ENCODE results near the gene GAS6. TPM values are rescaled to one million over a fixed set of nuclear protein-coding genes. Genes with fewer than 3 reads are reported as not detected.

The GAS6 gene
- total RNA-seq, 1 donor from 2014 or later = 42.9 TPM

DNA sequence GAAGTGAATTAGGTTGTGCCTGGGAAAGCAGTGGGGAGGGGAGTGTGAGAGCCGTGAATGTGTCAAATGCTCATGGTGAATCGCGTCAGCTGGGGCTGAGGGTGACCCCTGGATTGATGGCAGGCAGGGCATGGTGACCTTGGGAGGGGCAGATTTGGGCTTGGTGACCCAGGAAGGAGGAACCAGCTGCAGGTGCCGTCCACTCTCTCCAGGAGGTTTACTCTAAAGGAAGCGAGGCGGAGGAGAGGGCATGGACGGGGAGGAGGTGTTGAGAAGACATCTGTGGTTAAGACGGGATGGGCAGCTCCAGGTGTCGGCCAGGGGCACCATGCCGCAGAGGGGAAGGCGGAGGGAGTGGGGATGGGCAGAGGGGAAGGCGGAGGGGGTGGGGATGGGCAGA lies 76.2 kb downstream of the GAS6 start:
- no peaks in the 10 kb centered on the region for H3K36me3 Mint-ChIP-seq
- TF ChIP-seq, protein P1, sequence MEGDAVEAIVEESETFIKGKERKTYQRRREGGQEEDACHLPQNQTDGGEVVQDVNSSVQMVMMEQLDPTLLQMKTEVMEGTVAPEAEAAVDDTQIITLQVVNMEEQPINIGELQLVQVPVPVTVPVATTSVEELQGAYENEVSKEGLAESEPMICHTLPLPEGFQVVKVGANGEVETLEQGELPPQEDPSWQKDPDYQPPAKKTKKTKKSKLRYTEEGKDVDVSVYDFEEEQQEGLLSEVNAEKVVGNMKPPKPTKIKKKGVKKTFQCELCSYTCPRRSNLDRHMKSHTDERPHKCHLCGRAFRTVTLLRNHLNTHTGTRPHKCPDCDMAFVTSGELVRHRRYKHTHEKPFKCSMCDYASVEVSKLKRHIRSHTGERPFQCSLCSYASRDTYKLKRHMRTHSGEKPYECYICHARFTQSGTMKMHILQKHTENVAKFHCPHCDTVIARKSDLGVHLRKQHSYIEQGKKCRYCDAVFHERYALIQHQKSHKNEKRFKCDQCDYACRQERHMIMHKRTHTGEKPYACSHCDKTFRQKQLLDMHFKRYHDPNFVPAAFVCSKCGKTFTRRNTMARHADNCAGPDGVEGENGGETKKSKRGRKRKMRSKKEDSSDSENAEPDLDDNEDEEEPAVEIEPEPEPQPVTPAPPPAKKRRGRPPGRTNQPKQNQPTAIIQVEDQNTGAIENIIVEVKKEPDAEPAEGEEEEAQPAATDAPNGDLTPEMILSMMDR (conservative IDR thresholded peaks at IDR 0.05) = no peak
- no peak overlapping the region for H3K27ac Mint-ChIP-seq
- no peak for DNase-seq (ENCODE audit: extremely low spot score, unreplicated experiment)
- H3K4me3 Mint-ChIP-seq = no peak overlapping the region
- no peaks in the 10 kb centered on the region for H3K9me3 Mint-ChIP-seq
- no peaks in the 10 kb centered on the region for H3K4me1 Mint-ChIP-seq (ENCODE audit: unreplicated experiment)
- H3K27me3 Mint-ChIP-seq = peaks cover 29% of the 10 kb centered on the region

DNA sequence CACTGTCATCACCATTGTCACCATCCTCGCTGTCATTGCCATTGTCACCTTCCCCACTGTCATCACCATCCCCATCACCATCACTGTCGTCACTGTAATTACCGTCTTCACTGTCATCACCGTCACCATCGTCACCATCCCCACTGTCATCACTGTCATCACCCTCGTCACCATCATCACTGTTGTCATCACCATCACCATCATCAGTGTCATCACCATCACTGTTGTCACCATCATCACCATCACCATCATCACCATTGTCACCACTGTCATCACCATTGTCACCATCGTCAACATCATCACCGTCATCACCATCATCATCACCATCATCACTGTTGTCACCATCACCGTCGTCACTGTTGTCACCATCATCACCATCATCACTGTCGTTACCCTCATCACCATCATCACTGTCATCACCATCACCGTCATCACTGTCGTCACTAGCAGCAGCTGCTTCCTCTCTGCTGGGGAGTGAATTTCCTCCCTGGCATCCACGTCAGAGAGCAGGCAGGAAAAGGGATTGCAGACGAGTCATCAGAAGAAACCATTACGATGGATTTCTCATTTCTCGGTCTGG lies 77.5 kb downstream of the GAS6 start:
- no peak for DNase-seq (ENCODE audit: extremely low spot score, unreplicated experiment)
- Mint-ChIP-seq H3K9me3 (no peaks in the 10 kb centered on the region), H3K36me3 (no peaks in the 10 kb centered on the region), H3K27ac (no peak overlapping the region), H3K27me3 (peaks cover 32% of the 10 kb centered on the region), H3K4me1 (ENCODE audit: unreplicated experiment) (no peaks in the 10 kb centered on the region), H3K4me3 (no peak overlapping the region)
- TF ChIP-seq, protein P1 (conservative IDR thresholded peaks at IDR 0.05) = no peak

DNA sequence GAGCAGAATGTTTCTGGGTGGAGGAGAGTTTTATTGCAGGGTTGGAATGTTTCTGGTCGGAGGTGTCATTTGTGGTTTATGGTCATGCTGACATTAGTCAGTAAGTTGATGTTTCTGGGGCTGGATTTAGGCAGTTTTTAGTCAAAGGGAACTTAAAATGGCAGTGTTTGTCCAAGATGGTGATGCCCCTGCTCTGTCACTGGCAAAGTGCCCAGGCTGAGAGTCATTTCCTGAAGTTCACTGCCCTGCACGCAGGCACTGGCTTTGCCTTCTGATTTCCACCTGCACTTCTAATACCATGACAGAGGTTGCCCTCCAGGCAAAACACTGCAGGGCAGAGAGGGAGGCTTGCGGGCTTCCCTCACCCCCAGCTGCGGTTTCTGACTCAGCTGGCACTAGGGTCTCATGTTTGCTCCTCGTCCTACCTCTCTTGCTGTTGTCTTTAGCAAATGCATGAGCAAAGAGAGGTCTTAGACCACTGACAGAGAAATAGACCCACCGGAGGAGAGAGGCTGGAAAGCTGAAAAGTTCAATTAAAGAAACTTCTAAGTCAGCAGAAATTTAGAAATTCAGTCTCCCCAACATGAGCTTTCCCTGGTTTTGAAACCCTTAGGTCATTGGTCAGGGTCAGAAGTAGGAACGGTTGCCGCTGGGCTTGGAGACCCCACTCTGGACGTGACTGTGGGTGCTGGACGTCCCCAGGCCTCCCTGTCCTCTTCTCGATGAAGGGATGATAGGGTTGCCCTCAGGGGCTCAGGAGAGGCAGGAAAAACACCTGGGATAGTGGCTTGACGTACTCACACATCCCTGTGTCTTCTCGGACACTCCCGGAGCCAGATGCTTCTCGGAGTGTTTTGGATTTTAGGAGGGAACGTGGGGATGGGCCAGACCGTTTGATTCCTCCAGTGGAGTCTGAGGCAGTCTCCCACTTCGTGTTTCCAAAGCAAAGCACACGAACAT lies 78.5 kb downstream of the GAS6 start:
- Mint-ChIP-seq H3K27me3 (peaks cover 37% of the 10 kb centered on the region), H3K4me1 (ENCODE audit: unreplicated experiment) (no peaks in the 10 kb centered on the region), H3K27ac (no peak overlapping the region), H3K9me3 (no peaks in the 10 kb centered on the region), H3K36me3 (no peaks in the 10 kb centered on the region), H3K4me3 (no peak overlapping the region)
- no peak for DNase-seq (ENCODE audit: extremely low spot score, unreplicated experiment)
- TF ChIP-seq, protein P1 (conservative IDR thresholded peaks at IDR 0.05) = no peak

DNA sequence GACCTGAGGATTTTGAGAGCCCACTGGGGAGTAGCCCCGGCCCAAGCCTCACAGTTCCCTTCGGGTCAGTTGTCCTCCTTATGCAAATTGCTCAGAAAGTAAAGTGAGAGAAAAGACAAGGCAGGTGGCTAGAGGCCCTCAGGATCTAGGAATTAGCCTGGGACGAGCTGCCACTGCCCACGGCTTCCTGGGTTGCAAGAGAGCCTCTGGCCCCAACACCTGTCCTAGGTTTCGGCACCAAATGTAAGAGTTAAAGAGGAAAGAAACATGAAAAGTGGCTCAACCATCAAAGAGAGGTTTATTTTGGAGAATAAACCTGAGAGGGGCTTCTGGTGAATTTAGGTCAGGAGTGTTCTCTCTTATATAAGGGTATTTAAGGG lies 79.2 kb downstream of the GAS6 start:
- Mint-ChIP-seq H3K9me3 (no peaks in the 10 kb centered on the region), H3K36me3 (no peaks in the 10 kb centered on the region), H3K27me3 (peaks cover 36% of the 10 kb centered on the region), H3K27ac (no peak overlapping the region), H3K4me1 (ENCODE audit: unreplicated experiment) (no peaks in the 10 kb centered on the region), H3K4me3 (no peak overlapping the region)
- TF ChIP-seq, protein P1 (conservative IDR thresholded peaks at IDR 0.05) = no peak
- no peak for DNase-seq (ENCODE audit: extremely low spot score, unreplicated experiment)

DNA sequence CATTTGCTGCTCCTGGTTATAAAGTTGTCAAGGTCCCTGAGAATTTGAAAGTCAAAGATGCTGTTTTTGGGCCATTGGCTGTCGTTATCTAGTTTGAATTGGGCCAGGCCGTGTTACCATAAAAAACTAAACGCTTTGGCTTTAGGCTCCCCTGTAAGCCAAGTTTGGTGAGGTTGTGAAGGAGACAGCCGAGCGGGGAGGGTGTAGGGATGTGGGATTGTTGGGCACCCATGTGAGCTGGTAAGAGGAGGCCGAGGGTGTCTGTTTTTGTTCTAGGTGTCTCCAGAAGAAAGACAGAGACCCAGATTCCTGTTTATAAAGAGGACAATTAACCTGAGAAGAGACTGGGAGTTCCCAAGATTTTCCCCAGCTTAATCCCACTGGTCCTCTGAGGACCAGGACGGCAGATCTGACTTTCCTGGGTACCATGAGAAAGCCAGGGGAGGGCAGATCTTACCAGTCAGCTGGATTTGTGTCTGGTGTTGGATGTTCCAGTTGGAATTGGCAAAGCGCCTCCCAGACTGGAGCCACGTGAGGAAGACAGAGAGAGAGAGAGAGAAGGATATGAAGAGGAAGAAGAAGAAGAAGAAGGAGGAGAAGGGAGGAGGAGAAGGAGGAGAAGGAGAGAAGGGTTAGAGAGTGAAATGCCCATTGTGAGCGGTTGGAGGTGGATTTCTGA lies 79.8 kb downstream of the GAS6 start:
- Mint-ChIP-seq H3K36me3 (no peaks in the 10 kb centered on the region), H3K4me1 (ENCODE audit: unreplicated experiment) (no peaks in the 10 kb centered on the region), H3K9me3 (no peaks in the 10 kb centered on the region), H3K4me3 (no peak overlapping the region), H3K27me3 (peaks cover 38% of the 10 kb centered on the region), H3K27ac (no peak overlapping the region)
- TF ChIP-seq, protein P1 (conservative IDR thresholded peaks at IDR 0.05) = no peak
- no peak for DNase-seq (ENCODE audit: extremely low spot score, unreplicated experiment)

All from type B pancreatic cell (in vitro differentiated cells).